H1 (cell line): ENCODE data around the gene POFUT2. TPM values are rescaled to one million over a fixed set of nuclear protein-coding genes. Genes with fewer than 3 reads are reported as not detected.

Experiments
- CTCF ChIA-PET: fragments of 300-600 bp; sonication (Branson Sonifier 250); formaldehyde crosslinking; loops from one replicate; lab custom pipeline; 2021; ENCODE audit not compliant: partially characterized antibody; lab: Charles Lee
- POLR2A ChIA-PET: fragments of 300-600 bp; sonication (Branson Sonifier 250); formaldehyde crosslinking; loops from one replicate; lab custom pipeline; 2021; ENCODE audit warnings: inconsistent platforms; ENCODE audit not compliant: partially characterized antibody; lab: Charles Lee
- DNase-seq, 2 experiments: peaks; one replicate each; pipeline versions ENCODE4 v3.0.0 to v3.0.0-alpha.2; 2010 to 2022; ENCODE audit warnings: low spot score in 2 of 2, low read depth in 1 of 2, mixed read lengths in 1 of 2
- FAIRE-seq: peaks from 2 replicates; lab custom pipeline; 2011; peaks lifted over from hg19 to GRCh38; lab: Jason Lieb, UNC
- H2AFZ ChIP-seq: 2 replicates; pipeline ENCODE4 v1.8.1; 2012; ENCODE audit warnings: low read length, inconsistent platforms
- H2AK5ac ChIP-seq: 2 replicates; pipeline ENCODE4 v1.6.1; 2013; ENCODE audit warnings: low read depth, low read length
- H2BK120ac ChIP-seq: replicated peaks from 2 replicates; pipeline ENCODE3; 2013; ENCODE audit warnings: low read depth, low read length, inconsistent platforms
- H2BK12ac ChIP-seq: 2 replicates; pipeline ENCODE4 v1.6.1; 2013; ENCODE audit warnings: low read depth, low read length
- H2BK15ac ChIP-seq: 2 replicates; pipeline ENCODE4 v1.6.1; 2013; ENCODE audit warnings: low read length
- H2BK20ac ChIP-seq: 2 replicates; pipeline ENCODE4 v1.6.1; 2013; ENCODE audit warnings: low read length
- H2BK5ac ChIP-seq: 2 replicates; pipeline ENCODE4 v1.6.1; 2013; ENCODE audit warnings: low read depth, low read length
- H3K14ac ChIP-seq: 2 replicates; pipeline ENCODE4 v1.6.1; 2013; ENCODE audit warnings: inconsistent platforms; ENCODE audit not compliant: insufficient read length
- H3K18ac ChIP-seq: 2 replicates; pipeline ENCODE4 v1.6.1; 2013; ENCODE audit warnings: low read length; ENCODE audit errors: extremely low read depth
- H3K23ac ChIP-seq: 2 replicates; pipeline ENCODE4 v1.6.1; 2013; ENCODE audit warnings: inconsistent platforms; ENCODE audit not compliant: insufficient read length
- H3K23me2 ChIP-seq: 2 replicates; pipeline ENCODE4 v1.6.1; 2013; ENCODE audit warnings: low read depth, low read length
- H3K27ac ChIP-seq: 2 replicates; pipeline ENCODE4 v1.6.1; 2011; ENCODE audit warnings: low read depth, low read length, inconsistent platforms
- H3K27me3 ChIP-seq, 4 experiments: replicated peaks in 1 of 4; 1 replicate in 1 of 4; 2 replicates in 3 of 4; pipeline versions ENCODE4 v1.6.1 to v1.8.1; 2011 to 2013; ENCODE audit warnings: low read length in 3 of 4, mild to moderate bottlenecking in 3 of 4, inconsistent platforms in 2 of 4, mixed read lengths in 2 of 4, moderate library complexity in 1 of 4; ENCODE audit not compliant: control insufficient read depth in 3 of 4, insufficient read depth in 3 of 4; ENCODE audit errors: extremely low read depth in 1 of 4
- H3K36me3 ChIP-seq, 4 experiments: 2 replicates each; pipeline versions ENCODE4 v1.6.1 to v1.8.1; 2011 to 2013; ENCODE audit warnings: mild to moderate bottlenecking in 4 of 4, low read length in 3 of 4, moderate library complexity in 2 of 4, control low read depth in 1 of 4, inconsistent platforms in 1 of 4; ENCODE audit not compliant: insufficient read depth in 4 of 4, control insufficient read depth in 2 of 4
- H3K4ac ChIP-seq: replicated peaks from 2 replicates; pipeline ENCODE3; 2013; ENCODE audit warnings: low read length, low read depth, mixed read lengths, inconsistent platforms; ENCODE audit not compliant: insufficient read length
- H3K4me1 ChIP-seq, 4 experiments: replicated peaks in 1 of 4; 1 replicate in 1 of 4; 2 replicates in 3 of 4; pipeline versions ENCODE4 v1.6.1 to v1.8.1; 2011 to 2013; ENCODE audit warnings: low read length in 3 of 4, inconsistent platforms in 2 of 4, mixed read lengths in 1 of 4; ENCODE audit not compliant: insufficient read depth in 4 of 4, control insufficient read depth in 3 of 4
- H3K4me2 ChIP-seq, 2 experiments: 2 replicates each; pipeline versions ENCODE4 v1.6.1 to v1.8.1; 2011 to 2013; ENCODE audit warnings: low read depth in 2 of 2, low read length in 2 of 2, control low read depth in 1 of 2, inconsistent platforms in 1 of 2, mild to moderate bottlenecking in 1 of 2; ENCODE audit not compliant: insufficient read depth in 1 of 2
- H3K4me3 ChIP-seq, 4 experiments: fragments of 200-600, 300-600 bp in 1 of 4; sonication (generic), shearing (Covaris generic), sonication (Bioruptor Twin) in 1 of 4; 2 replicates each; pipeline versions ENCODE4 v1.5.1 to v1.8.1; 2011 to 2016; ENCODE audit warnings: low read length in 4 of 4, low read depth in 3 of 4, control low read depth in 2 of 4, inconsistent platforms in 2 of 4, mild to moderate bottlenecking in 2 of 4, mixed read lengths in 1 of 4, moderate library complexity in 1 of 4; ENCODE audit not compliant: insufficient read depth in 2 of 4; ENCODE audit errors: extremely low read depth in 1 of 4
- H3K56ac ChIP-seq: replicated peaks from 2 replicates; pipeline ENCODE3; 2013; ENCODE audit warnings: low read depth, mild to moderate bottlenecking, mixed read lengths, low read length, inconsistent platforms; ENCODE audit not compliant: insufficient read length
- H3K79me1 ChIP-seq: 2 replicates; pipeline ENCODE4 v1.6.1; 2013; ENCODE audit warnings: low read depth, low read length, control low read depth
- H3K79me2 ChIP-seq, 2 experiments: 2 replicates each; pipeline versions ENCODE4 v1.6.1 to v1.8.1; 2012 to 2013; ENCODE audit warnings: low read length in 2 of 2, mild to moderate bottlenecking in 2 of 2, inconsistent platforms in 1 of 2; ENCODE audit not compliant: insufficient read depth in 2 of 2, control insufficient read depth in 1 of 2
- H3K9ac ChIP-seq, 4 experiments: replicated peaks in 1 of 4; 1 replicate in 1 of 4; 2 replicates in 3 of 4; pipeline versions ENCODE4 v1.6.1 to v1.8.1; 2011 to 2013; ENCODE audit warnings: low read depth in 3 of 4, low read length in 3 of 4, control low read depth in 2 of 4, mild to moderate bottlenecking in 2 of 4, moderate library complexity in 2 of 4, inconsistent platforms in 1 of 4; ENCODE audit errors: extremely low read depth in 1 of 4
- H3K9me3 ChIP-seq, 2 experiments: 2 replicates each; pipeline versions ENCODE4 v1.6.1 to v1.8.1; 2012 to 2013; ENCODE audit warnings: mild to moderate bottlenecking in 2 of 2, moderate library complexity in 2 of 2, control low read depth in 1 of 2, inconsistent platforms in 1 of 2, low read depth in 1 of 2, low read length in 1 of 2, mixed read lengths in 1 of 2; ENCODE audit not compliant: insufficient read depth in 2 of 2
- H4K20me1 ChIP-seq, 2 experiments: replicated peaks in 1 of 2; 2 replicates each; pipeline versions ENCODE3 to v1.8.1; 2011 to 2013; ENCODE audit warnings: inconsistent platforms in 2 of 2, low read length in 2 of 2, mild to moderate bottlenecking in 1 of 2; ENCODE audit not compliant: insufficient read depth in 2 of 2, control insufficient read depth in 1 of 2
- H4K5ac ChIP-seq: 2 replicates; pipeline ENCODE4 v1.6.1; 2013; ENCODE audit warnings: low read length, low read depth, mixed read lengths, inconsistent platforms; ENCODE audit not compliant: insufficient read length
- H4K8ac ChIP-seq: 2 replicates; pipeline ENCODE4 v1.8.0; 2013; ENCODE audit warnings: mild to moderate bottlenecking, moderate library complexity, low read length, inconsistent platforms; ENCODE audit not compliant: insufficient read depth; ENCODE audit errors: extremely low read depth
- H4K91ac ChIP-seq: replicated peaks from 2 replicates; pipeline ENCODE3; 2013; ENCODE audit warnings: low read length, mixed read lengths, inconsistent platforms; ENCODE audit not compliant: insufficient read length
- CTCF ChIP-seq, 3 experiments: IDR thresholded peaks; 1 replicate in 2 of 3; 2 replicates in 1 of 3; pipeline versions ENCODE4 v1.5.1 to v1.6.1; 2011; ENCODE audit warnings: low read length in 3 of 3, mild to moderate bottlenecking in 3 of 3, inconsistent platforms in 2 of 3, low read depth in 1 of 3, moderate library complexity in 1 of 3; ENCODE audit not compliant: insufficient read depth in 1 of 3; ENCODE audit errors: control extremely low read depth in 1 of 3
- EGR1 ChIP-seq: IDR thresholded peaks from 2 replicates; pipeline ENCODE4 v1.6.1; 2011; ENCODE audit warnings: low read depth, low read length, borderline replicate concordance
- HDAC6 ChIP-seq: IDR thresholded peaks from one replicate; pipeline ENCODE4 v1.7.1; 2012; ENCODE audit warnings: low read depth, mild to moderate bottlenecking, inconsistent platforms, low read length, moderate library complexity
- SIRT6 ChIP-seq: IDR thresholded peaks from one replicate; pipeline ENCODE4 v1.7.1; 2012; ENCODE audit warnings: low read length, inconsistent platforms
- SRF ChIP-seq: IDR thresholded peaks from 2 replicates; pipeline ENCODE4 v1.6.1; 2011; ENCODE audit warnings: mild to moderate bottlenecking, low read depth, low read length, moderate library complexity
- YY1 ChIP-seq: IDR thresholded peaks from 2 replicates; pipeline ENCODE4 v1.6.1; 2011; ENCODE audit warnings: low read depth, mild to moderate bottlenecking, low read length
- ZNF274 ChIP-seq: IDR thresholded peaks from 2 replicates; pipeline ENCODE4 v1.7.0; 2012; ENCODE audit warnings: low read length, borderline replicate concordance; ENCODE audit errors: extremely low read depth
- WGBS, 2 experiments: shearing (Covaris generic) in 1 of 2; methylation state at CpG; one replicate each; pipeline versions ENCODE4 v1.1.6 to v1.1.7; 2013 to 2015; ENCODE audit warnings: low lambda C conversion rate in 2 of 2, mixed read lengths in 2 of 2, inconsistent platforms in 1 of 2, low coverage in 1 of 2, missing lambda C conversion rate in 1 of 2; ENCODE audit not compliant: insufficient replicate concordance in 2 of 2, insufficient coverage in 1 of 2, insufficient read length in 1 of 2; ENCODE audit errors: extremely low coverage in 1 of 2, missing lambda C conversion rate in 1 of 2; 5-methylcytosine and 5-hydroxymethylcytosine counted together
- polyA plus RNA-seq, 7 experiments: library from polyadenylated mRNA; depleted of rRNA in 3 of 7; stranded (reverse) in 5 of 7; unstranded in 2 of 7; fragments of >200 nt in 5 of 7; fragments of 200-250 nt in 2 of 7; gene quantifications; 1 replicate in 5 of 7; 2 replicates in 1 of 7; 4 replicates in 1 of 7; pipeline versions ENCODE4 v1.2.1 to v1.2.3, GENCODE V29; 2011 to 2013; ENCODE audit warnings: missing spikeins in 2 of 7, mixed read lengths in 2 of 7
- total RNA-seq: library from RNA; stranded (reverse); fragmentation: NEBNext Ultra II Directional; extraction: Animal tissue kit (Norgen Biotek cat#: 25700); gene quantifications from 2 replicates; pipeline ENCODE4 v1.2.1, GENCODE V29; 2021

The POFUT2 gene
- total and polyA plus RNA-seq, 2 of the 8 experiments (the other 6 are each of a cell fraction or from before 2014, with no cell fraction given): 13.7 to 32.1 TPM

GRCh38 chr21:45270306-45270821 lies 17.3 kb downstream of the POFUT2 start:
- peaks cover 2 to 4% of the 10 kb centered on the region in 2 experiments; a peak in 1 of 4 replicates for H3K9me3 ChIP-seq
- H3K14ac ChIP-seq: no peak overlapping the region
- peaks cover 0 to 34% of the 10 kb centered on the region in 2 experiments; a peak in 2 of 4 replicates for H3K79me2 ChIP-seq
- H3K4me3 ChIP-seq: no peak overlapping the region
- no peak overlapping the region for H2AK5ac ChIP-seq
- no peaks in the 10 kb centered on the region for H3K79me1 ChIP-seq
- H4K91ac ChIP-seq: no peak overlapping the region
- H2BK12ac ChIP-seq: no peak overlapping the region
- H3K9ac ChIP-seq: no peak overlapping the region
- H3K23ac ChIP-seq: no peak overlapping the region
- H4K8ac ChIP-seq: no peak overlapping the region
- CTCF ChIA-PET: interaction anchor here (0.7 to 3.3 kb wide), 14 partner anchors 8 to 320 kb away, joined by 3 to 19 read pairs (median 3); no protein-coding TSS in a partner anchor
- H3K18ac ChIP-seq: no peak overlapping the region
- no peaks in the 10 kb centered on the region for H3K23me2 ChIP-seq
- no peaks in the 10 kb centered on the region for H3K4me1 ChIP-seq
- POLR2A ChIA-PET: interaction anchor here (1.6 kb wide), 1 partner anchor 11 kb away, joined by 7 read pairs; no protein-coding TSS in a partner anchor
- no peak overlapping the region for H3K4ac ChIP-seq
- no peak overlapping the region for H2AFZ ChIP-seq
- H2BK5ac ChIP-seq: no peak overlapping the region
- FAIRE-seq: no peak
- H3K27ac ChIP-seq: no peak overlapping the region
- H3K27me3 ChIP-seq: no peaks in the 10 kb centered on the region
- 90% methylated on average over 13 of the region's 13 CpGs; no CpG with 5 or more reads in 1 of the 2 experiments for WGBS, 2 experiments
- no peak overlapping the region for H3K56ac ChIP-seq
- no peak for DNase-seq
- no peak overlapping the region for H3K4me2 ChIP-seq
- no peak overlapping the region for H2BK20ac ChIP-seq
- peaks cover 16 to 39% (median 24%) of the 10 kb centered on the region in 4 experiments for H3K36me3 ChIP-seq
- peaks cover 0 to 6% of the 10 kb centered on the region in 2 experiments for H4K20me1 ChIP-seq
- H4K5ac ChIP-seq: no peak overlapping the region
- no peak overlapping the region for H2BK15ac ChIP-seq
- H2BK120ac ChIP-seq: no peak overlapping the region
- TF ChIP-seq SIRT6 (no peak), ZNF274 (no peak), HDAC6 (no peak), EGR1 (peak; percentile 78), CTCF (IDR thresholded peaks at IDR 0.05; ENCODE audit: control extremely low read depth in 1 of 3, insufficient read depth in 1 of 3, low read depth in 1 of 3, low read length in 3 of 3) (peak; percentile 65 to 74 (median 69)), SRF (no peak), YY1 (no peak)
